HG02970 (cell line): ENCODE measurements around the gene SPZ1.
"Not testable (repeated sequence)": the region's sequence is repeated elsewhere in the genome, so short reads cannot be mapped to it uniquely, and the experiment has no call there.

Source experiments
- ATAC-seq: cut with Tn5 transposase; IDR thresholded peaks from one replicate; pipeline ENCODE4 v1.9.1; 2021; ENCODE audit warnings: mild to moderate bottlenecking, moderate library complexity, moderate number of reproducible peaks; ENCODE audit not compliant: unreplicated experiment, low FRiP score

Gene SPZ1

DNA sequence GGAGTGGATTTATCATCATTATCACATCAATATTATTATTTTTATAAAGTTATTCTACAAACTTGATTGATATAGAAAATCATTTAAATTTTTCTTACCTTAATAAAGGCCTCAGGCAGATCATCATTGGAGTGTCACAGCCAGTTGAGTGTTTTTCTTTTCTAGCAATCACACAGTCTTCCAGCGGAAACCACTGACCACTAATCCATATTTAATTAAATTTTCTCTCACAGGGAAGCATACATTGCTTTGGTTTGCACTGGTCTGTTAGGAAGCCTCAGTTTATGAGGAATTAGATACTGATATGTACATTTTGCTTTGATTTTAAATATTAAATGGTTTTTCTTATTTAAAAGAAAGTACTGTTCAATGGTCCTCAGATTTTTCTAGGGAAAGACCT is 6.7 kb downstream of the SPZ1 start:
- no peak for ATAC-seq

DNA sequence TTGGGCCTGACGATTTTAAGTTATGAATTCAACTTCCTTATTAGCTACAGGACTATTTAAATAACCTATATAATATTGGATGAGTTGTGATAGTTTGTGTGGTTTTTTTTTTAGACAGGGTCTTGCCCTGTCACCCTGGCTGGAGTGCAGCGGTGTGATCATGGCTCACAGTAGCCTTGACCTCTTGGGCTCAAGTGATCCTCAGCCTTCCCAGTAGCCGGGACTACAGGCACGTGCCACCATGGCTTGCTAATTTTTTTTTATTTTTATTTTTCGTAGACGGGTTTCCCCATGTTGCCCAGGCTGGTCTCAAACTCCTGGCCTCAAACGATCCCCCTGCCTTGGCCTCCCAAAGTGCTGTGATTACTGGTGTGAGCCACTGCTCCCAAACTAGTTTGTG is 17.6 kb downstream of the SPZ1 start:
- ATAC-seq = no peak

DNA sequence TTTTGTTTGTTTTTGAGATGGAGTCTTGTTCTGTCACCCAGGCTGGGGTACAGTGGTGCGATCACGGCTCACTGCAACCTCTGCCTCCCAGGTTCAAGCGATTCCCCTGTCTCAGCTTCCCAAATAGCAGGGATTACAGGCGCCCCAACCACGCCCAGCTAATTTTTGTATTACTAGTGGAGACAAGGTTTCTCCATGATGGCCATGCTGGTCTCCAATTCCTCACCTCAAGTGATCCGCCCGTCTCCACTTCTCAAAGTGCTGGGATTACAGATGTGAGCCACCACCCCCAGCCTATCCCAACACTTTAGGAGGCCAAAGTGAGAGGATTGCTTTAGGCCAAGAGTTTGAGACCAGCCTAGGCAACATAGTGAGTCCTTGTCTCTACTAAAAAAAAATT is 19.3 kb downstream of the SPZ1 start:
- no peak for ATAC-seq

DNA sequence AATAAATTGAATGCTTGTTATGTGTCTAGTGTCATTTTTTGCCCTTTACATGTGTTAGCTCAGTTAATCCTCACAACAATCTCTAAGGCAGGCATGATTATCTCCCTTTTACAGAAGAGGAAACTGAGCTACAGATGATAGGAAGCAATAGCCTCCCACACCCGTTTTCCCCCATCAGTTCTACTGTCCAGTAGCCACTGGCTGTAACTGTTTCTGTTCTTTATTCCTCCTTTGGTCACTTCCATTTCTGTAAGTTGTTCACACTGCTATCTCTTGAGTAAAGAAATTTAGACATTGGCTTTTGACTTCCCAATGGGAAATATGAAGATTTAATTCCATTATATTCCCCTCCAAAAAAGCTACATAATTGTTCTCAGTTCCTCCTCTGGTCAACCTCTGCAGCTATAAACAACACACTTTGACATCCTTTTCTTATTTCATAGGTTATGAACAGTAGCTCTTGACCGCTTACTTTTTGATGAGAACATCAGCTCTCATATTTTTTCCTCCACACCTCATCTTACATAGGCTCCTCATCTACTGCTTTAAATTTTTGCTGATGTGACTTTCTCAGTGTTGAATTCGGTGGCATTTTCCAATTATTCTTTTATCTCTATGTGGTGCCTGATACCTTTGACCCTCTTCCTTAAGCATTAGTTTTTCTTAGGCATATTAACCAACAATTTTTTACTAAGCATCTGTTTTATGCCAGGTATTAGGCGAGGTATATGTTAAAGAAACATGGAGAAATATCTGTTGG is 21.4 kb downstream of the SPZ1 start:
- ATAC-seq = no peak

DNA sequence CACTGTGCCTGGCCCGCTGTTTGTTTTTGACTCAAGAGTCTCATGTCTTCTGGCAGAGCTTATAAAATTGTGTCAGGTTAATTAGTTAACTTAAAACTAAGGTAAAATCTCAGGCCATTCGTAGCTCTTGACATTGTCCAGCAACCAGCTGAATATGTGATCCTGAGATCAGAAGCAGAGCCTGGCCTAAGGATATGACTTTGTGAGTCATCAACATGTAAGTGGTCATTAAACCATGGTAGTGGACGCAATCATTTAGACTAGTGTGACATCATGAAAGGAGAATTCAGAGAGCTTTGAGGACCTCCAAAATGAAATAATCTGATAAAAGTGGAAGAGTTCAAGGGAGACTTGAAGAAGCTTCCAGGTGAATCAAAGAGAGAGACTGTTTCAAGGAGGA is 23.3 kb downstream of the SPZ1 start:
- ATAC-seq = no peak

DNA sequence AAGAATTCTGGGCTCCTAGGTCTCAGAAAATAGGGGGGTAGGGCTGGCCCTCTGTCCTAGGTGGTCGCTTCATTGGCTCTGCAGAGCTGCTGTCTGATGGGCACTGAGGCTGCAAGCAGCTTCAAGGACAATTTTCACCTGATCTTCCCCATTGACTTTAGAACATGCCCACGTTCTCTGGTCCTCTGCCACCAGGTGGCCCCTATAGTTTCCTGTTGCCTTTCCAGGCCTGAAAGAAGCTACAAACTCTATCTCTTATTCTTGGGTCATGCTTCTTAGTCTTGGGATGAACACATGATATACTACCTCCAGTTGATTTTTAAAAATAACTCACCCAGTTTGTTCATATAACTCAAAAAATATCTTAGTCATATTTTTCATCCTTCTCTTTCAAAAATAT is 26.3 kb downstream of the SPZ1 start:
- no peak for ATAC-seq

DNA sequence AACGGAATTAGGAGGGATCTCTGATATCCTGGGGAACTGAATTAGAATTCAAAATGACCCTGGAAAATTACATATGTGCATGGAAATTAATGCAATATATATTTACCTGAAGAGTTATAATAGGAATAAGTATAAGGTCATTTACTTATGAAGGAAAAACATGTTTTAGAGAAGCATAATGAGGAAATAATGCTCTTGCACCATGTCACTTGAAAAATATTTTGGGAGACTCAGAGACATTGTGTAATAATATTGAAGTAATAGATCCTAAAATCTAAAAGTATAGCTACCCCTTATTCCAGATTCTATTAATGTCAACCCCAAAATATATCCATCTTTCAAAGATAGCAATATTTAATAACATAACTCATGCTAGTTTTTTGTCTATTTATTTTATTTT is 28.4 kb downstream of the SPZ1 start:
- no peak for ATAC-seq

DNA sequence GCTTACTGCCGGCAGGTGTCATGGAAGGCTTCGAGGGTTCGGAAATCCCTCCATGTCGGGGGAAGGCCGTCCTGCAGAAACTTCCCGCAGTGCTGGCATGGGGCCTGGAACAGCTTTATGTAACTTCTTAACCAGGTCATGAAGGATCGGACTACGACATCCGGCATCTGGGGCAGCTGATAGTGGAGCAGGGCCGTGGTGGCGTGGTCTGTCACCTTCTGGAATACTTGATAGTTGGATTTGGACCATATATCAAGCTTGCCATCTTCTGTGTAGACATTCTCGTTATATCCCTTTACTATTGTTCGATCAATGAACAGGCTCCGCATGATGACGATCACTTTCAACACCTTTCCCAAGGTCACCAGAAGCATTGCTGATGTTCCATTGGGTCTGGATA is 31.2 kb downstream of the SPZ1 start:
- ATAC-seq = not testable (repeated sequence)

DNA sequence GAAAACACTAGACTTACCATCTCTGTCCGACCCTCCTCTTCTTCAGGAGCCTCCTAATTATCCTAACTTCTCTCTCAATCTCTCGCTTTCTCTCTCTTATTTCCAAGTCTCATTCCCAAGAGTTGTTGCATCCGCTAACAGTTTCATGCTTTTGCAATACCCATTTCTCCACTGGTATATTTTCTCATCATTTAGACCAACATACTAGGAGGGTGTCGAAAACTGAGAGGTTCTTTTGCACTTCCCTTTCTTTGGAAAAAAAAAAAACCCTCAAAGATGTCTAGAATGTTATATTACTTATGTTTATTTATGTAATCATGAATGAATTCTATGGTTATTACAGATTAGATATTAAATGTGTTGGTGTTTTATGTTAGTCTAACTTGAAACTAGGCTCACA is 35.9 kb downstream of the SPZ1 start:
- no peak for ATAC-seq

DNA sequence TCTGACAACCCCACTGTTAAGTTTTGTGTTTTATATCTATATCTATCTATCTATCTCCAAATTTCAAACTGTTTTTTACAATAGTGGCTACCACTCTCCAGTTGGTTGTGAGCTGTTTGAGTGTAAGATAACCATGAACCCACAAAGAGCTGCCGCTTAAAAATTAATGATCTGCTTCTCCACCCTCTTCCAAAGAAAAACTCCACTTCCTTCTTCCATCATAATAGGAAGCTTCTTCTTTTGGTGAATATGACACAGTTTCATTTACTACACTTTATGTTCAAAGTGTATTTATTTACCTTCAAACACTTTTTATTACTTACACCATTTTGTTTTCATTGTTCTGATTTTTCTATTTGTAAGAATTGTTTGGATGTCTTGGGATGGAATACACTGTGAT is 37.9 kb downstream of the SPZ1 start:
- no peak for ATAC-seq

DNA sequence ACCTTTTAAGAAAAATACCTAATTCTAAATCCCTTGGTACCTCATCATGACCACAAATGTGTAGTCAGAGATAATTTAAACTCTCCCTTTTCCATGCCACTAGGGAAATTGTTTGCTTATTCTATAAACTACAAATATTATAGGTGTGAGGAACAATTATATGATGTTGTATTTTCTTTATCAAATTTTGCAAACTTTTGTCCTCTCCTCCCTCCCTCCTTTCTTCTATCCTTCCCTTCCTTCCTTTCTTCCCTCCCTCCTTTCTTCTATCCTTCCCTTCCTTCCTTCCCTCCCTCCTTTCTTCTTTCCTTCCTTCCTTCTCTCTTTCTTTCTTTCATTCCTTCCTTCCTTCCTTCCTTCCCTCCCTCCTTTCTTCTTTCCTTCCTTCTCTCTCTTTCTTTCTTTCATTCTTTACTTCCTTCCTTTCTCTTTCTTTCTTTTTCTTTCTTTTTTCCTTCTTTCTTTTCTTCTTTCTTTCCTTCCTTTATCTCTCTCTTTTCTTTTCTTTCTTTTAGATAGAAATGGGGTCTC is 41.2 kb downstream of the SPZ1 start:
- no peak for ATAC-seq

DNA sequence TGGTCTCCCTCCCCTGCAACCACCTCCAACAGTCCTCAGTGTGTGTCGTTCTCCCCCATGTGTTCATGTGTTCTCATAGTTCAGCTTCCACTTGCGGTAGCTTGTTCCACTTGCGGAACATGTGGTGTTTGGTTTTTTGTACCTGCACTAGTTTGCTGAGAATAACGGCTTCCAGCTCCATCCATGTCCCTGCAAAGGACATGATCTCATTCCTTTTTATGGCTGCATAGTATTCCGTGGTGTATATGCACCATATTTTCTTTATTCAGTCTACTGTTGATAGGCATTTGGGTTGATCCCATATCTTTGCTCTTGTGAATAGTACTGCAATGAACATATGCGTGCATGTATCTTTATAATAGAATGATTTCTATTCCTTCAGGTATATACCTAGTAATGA is 45.1 kb downstream of the SPZ1 start:
- ATAC-seq = no peak

DNA sequence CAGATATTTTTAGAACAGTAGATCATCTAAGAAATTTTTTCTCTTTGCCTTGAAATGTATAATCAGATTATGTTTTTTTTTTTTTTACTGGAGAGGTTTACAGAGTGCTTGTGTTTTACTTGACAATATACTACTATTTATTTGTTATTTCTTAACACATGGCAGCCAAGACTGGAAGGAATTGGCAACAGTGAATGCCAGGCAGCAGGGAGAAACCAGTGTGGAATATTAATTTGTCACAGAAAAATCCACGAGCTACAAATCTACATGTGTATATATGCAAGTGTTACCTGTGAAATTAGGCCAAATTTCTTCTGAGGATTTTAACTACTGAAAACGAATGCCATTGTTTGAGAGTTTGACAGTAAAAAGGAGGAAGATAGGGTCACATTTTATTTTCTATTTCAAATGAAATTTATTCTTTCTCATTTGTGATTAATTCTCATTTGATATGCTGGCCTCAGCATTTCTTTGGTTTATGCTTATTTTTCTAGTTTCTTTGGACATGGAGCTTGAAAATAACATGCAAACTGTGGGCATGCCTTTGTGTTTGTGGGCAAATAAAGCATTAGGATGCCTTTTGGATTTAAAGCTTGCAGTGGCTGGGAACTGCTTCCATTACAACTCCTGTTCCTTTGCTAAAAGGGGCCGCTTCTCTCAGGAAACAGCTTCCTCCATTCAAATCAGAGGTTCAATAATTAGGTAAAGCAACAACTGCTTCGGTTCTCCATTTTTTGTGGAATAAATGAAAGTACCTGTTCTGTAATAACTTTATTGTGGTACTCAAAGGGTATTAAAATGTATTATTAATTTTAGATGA is 49.1 kb downstream of the SPZ1 start:
- ATAC-seq = no peak

DNA sequence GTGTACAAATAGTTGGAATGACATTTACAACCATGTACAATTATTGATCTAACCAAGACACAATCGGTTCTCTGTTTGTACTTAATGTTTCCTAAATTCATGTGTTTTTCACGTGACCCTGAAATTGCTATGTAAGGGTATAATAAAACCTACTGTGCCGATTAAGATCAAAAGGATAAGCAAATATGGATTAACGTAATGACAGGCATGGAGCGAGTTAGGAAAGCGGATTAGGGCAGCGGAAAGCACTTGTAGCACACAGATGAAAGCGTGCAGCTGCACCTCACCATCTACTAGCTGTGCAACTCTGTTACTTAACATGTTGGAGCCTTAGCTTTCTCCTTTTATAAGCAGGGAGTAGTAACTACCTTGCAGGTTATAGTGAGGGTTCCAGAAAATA is 49.7 kb downstream of the SPZ1 start:
- ATAC-seq = no peak

DNA sequence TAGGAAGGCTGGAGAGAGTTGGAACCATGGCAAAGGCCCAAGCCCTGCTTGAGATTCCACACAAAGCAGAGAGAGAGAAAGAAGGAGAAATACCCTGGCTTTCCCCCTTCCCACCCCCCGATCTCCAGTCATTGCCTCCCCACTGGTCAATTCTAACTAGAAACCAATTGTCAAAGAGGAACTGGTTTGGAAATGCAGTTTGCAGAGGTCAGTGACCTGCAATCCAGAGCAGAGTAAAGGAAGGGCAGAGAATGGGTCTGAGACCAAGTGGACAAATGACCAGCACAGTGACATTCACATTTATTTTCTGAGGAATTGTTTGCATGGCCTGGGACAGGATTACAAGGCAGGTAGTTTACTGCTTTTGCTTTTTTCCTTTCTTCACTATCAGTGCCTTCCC is 50.6 kb downstream of the SPZ1 start:
- ATAC-seq = no peak
